ENCODE measurements around the gene PEF1.
A peak's percentile ranks its signal among the peaks of the same experiment; 100 is the strongest.
"Not testable (repeated sequence)": the region's sequence is repeated elsewhere in the genome, so short reads cannot be mapped to it uniquely, and the experiment has no call there.

Gene PEF1

GRCh38 chr1:31615414-31615813 is 29.3 kb downstream of the PEF1 start:
- no peak for DNase-seq (ENCODE audit: low read depth in 2 of 2, low spot score in 1 of 2)

- no peak for DNase-seq (ENCODE audit: low read depth in 2 of 2, low spot score in 1 of 2)
Measured at GRCh38 chr1:31614414-31615005, 30.2 kb downstream of the PEF1 start.

- no peak for DNase-seq (ENCODE audit: low read depth in 2 of 2, low spot score in 1 of 2)
Measured at GRCh38 chr1:31609514-31610118, 35.1 kb downstream of the PEF1 start.

- DNase-seq (ENCODE audit: low read depth in 2 of 2, low spot score in 1 of 2), result no peak
Measured at GRCh38 chr1:31607360-31607759, 37.3 kb downstream of the PEF1 start.

- DNase-seq (ENCODE audit: low read depth in 2 of 2, low spot score in 1 of 2), result no peak
Measured at GRCh38 chr1:31605908-31606427, 38.7 kb downstream of the PEF1 start.

GRCh38 chr1:31602081-31602480 is 42.6 kb downstream of the PEF1 start:
- no peak for DNase-seq (ENCODE audit: low read depth in 2 of 2, low spot score in 1 of 2)

GRCh38 chr1:31600641-31601040 is 44.0 kb downstream of the PEF1 start:
- DNase-seq (ENCODE audit: low read depth in 2 of 2, low spot score in 1 of 2), result no peak

- no peak for DNase-seq (ENCODE audit: low read depth in 2 of 2, low spot score in 1 of 2)
Measured at GRCh38 chr1:31598980-31599379, 45.7 kb downstream of the PEF1 start.

- no peak for DNase-seq (ENCODE audit: low read depth in 2 of 2, low spot score in 1 of 2)
Measured at GRCh38 chr1:31596737-31597097, 48.0 kb downstream of the PEF1 start.

GRCh38 chr1:31595836-31596736 is 48.6 kb downstream of the PEF1 start:
- DNase-seq (ENCODE audit: low read depth in 2 of 2, low spot score in 1 of 2), result no peak

- DNase-seq (ENCODE audit: low read depth in 2 of 2, low spot score in 1 of 2), result peak; percentile 25 to 29
Measured at GRCh38 chr1:31593770-31594632, 50.7 kb downstream of the PEF1 start.

GRCh38 chr1:31593136-31593665 is 51.5 kb downstream of the PEF1 start:
- DNase-seq (ENCODE audit: low read depth in 2 of 2, low spot score in 1 of 2), result no peak

GRCh38 chr1:31592132-31592531 is 52.5 kb downstream of the PEF1 start:
- DNase-seq (ENCODE audit: low read depth in 2 of 2, low spot score in 1 of 2), result no peak

- DNase-seq (ENCODE audit: low read depth in 2 of 2, low spot score in 1 of 2), result no peak
Measured at GRCh38 chr1:31591425-31592093, 53.1 kb downstream of the PEF1 start.

GRCh38 chr1:31588751-31589515 is 55.7 kb downstream of the PEF1 start:
- DNase-seq (ENCODE audit: low read depth in 2 of 2, low spot score in 1 of 2), result no peak

- peak in 1 of 2 donors; percentile 9 for DNase-seq (ENCODE audit: low read depth in 2 of 2, low spot score in 1 of 2)
Measured at GRCh38 chr1:31587720-31588423, 56.8 kb downstream of the PEF1 start.

- not testable (repeated sequence) for DNase-seq (ENCODE audit: low read depth in 2 of 2, low spot score in 1 of 2)
Measured at GRCh38 chr1:31587328-31587699, 57.4 kb downstream of the PEF1 start.

GRCh38 chr1:31586376-31587327 is 58.0 kb downstream of the PEF1 start:
- DNase-seq (ENCODE audit: low read depth in 2 of 2, low spot score in 1 of 2), result no peak

Data from stimulated activated CD8-positive, alpha-beta memory T cell treated with anti-CD3 and anti-CD28 coated beads, Interleukin-4, amount 100 ng/mL, for 1 hour (primary cell).